HG03097 (cell line): ENCODE data around the gene DHCR7.
A peak's percentile ranks its signal among the peaks of the same experiment; 100 is the strongest.

Source experiments
- ATAC-seq: cut with Tn5 transposase; IDR thresholded peaks from one replicate; pipeline ENCODE4 v1.9.1; 2021; ENCODE audit not compliant: unreplicated experiment, low FRiP score

DHCR7 gene, protein sequence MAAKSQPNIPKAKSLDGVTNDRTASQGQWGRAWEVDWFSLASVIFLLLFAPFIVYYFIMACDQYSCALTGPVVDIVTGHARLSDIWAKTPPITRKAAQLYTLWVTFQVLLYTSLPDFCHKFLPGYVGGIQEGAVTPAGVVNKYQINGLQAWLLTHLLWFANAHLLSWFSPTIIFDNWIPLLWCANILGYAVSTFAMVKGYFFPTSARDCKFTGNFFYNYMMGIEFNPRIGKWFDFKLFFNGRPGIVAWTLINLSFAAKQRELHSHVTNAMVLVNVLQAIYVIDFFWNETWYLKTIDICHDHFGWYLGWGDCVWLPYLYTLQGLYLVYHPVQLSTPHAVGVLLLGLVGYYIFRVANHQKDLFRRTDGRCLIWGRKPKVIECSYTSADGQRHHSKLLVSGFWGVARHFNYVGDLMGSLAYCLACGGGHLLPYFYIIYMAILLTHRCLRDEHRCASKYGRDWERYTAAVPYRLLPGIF

DNA sequence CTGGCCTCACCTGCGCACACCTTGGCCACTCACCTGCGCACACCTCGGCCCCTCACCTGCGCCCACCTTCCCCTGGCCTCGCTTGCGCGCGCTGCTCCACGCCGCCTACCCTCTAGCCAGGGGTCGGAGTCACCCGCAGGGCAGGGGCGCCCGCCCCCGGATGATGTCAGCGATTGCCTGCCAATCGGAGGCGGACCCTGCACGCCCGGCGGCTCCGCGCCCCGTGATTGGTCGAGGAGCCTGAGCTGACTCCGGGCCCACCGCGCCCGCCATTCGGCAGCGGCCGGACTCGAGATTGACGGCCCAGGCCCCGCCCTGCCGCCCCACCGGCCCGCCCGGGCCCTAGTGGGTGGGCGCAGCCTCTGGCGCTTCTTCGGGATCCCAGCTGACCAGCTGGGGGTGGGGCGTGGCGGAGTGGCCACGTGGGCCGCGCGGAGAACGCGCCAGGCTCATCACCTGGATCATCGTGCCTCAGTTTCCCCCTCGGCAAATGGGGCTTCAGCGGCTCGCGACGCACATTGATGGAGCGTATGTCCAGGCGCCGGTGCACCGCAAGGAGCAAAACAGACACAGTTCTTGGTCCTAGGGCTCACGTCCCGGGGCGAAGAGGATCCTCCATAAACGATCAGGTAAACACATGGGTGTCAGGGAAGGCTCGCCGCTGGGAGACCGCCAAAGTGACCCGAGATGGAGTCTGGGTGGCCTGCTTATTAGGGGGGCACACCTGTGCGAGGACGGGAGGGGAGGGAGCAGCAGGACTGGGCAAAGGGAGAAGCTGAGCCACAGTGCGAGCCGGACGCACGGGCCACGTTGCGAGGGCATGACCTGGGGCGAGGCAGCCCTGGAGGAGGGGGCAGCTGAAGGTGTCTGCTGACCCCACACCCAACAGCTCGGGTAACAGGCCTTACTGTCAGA is at the start of gene DHCR7:
DHCR7 (minus strand) TSS at position 137 of the 915 bp plus-strand sequence. CDS start 3,441 bp downstream, outside the sequence.
- ATAC-seq: peak; percentile 76

DNA sequence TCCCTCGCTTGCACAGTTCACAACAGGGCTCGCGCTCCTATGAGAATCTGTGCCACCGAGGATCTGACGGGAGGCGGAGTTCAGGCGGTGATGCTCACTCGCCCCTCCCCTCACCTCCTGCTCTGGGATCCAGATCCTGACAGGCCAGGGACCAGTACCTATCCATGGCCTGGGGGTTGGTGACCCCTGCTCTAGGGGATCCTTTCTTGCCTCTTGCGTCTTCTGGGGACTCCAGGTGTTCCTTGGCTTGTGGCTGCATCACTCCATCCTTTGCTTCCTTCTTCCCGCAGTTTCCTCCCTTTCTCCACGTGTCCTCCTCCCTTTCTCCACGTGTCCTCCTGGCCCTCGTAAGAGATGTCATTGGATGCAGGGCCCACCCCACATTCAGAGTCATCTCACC is 48.2 kb upstream of the DHCR7 start:
- no peak for ATAC-seq

DNA sequence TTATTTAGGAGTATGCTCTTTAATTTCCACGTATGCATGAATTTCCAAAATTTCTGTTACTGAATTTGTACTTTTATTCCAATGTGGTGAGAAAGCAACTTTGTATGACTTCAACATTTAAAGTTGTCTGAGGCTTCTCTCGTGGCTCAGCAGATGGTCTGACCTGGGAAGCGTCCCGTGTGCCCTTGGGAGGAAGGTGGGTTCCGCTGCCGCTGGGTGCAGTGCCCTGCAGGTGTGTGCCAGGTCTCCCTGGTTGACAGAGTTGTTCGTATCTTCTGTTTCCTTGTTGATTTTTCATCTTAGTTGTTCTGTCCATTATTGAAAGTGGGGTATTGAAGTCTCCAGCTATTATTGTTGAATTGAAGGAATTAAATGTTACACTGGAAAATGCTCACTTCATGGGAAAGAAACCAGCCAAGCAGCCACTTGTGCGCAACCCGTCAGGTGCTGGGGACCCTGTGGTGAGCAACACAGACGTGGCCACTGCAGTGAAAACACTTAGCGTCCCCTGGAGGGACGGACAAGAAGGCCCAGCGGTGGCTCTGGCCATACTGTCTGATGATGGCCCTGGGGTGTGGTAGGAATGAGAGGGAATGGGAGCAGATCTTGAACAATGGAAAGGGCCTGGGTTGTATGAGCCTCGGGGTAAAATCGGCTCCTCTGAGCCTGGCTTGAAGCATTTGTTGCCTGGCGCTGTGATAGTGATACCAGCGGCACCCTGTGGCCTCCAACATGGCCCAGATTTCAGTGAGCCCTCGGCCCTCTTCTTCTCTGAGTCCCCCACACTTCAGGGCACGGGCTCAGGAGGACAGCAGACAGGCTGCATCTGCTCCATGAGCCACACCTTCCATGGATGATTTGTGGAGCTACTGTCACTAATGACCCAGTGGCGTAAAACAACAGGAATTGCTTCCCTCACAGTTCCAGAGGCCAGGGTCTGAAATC is 47.4 kb upstream of the DHCR7 start:
- ATAC-seq: no peak

GRCh38 chr11:71491940-71492339 is 43.7 kb upstream of the DHCR7 start:
- ATAC-seq: no peak

DNA sequence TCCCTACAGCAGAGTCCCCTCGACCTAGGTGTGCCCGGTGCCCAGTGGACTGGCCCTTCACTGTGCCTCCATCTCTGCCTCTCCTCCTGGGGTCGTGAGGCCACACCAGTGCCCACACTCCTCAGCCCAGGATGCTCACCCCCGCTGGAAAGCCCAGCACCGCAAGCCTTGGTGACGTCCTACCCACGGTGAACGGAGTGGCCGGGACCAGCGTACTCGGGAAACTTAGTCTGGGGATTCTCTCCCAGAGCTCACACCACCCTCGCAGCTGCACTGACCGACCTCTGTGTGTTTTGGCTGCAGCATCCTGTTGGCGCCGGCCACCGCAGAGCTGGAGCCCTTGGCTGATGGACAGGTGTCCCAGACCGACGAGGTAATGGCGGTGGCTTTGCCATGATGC is 43.3 kb upstream of the DHCR7 start:
- ATAC-seq: no peak

GRCh38 chr11:71490731-71491390 is 42.7 kb upstream of the DHCR7 start:
- ATAC-seq: no peak

DNA sequence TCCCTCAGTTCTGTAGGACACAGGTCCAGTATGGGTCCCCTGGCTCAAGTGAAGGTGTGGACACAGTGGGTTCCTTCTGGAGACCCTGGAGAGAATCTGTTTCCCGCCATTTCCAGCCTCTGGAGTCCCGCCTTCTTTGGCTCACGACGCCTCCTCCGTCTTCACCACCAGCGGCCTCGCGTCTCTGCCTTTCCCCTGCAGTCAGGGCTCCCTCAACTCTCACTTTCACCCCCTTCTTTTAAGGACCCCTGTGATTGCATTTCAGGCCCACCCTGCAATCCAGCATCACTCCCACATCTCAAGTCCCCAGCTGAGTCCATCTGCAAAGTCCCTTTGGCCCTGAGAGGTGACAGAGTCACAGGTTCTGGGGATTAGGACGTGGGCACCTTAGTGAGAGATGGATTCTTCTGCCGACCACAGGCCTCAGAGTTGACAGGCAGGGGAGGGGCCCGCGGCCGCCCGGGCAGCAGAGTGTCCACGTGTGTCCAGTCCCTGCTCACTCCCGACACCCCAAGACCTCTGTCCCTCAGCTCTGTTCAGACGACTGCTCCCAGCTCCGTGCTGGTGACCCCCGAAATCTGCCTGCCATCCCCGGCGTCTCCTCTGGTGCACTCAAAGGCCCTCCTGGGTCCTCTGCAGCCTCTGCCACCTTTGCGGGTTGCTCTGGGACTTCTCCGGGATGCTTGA is 42.0 kb upstream of the DHCR7 start:
- no peak for ATAC-seq

DNA sequence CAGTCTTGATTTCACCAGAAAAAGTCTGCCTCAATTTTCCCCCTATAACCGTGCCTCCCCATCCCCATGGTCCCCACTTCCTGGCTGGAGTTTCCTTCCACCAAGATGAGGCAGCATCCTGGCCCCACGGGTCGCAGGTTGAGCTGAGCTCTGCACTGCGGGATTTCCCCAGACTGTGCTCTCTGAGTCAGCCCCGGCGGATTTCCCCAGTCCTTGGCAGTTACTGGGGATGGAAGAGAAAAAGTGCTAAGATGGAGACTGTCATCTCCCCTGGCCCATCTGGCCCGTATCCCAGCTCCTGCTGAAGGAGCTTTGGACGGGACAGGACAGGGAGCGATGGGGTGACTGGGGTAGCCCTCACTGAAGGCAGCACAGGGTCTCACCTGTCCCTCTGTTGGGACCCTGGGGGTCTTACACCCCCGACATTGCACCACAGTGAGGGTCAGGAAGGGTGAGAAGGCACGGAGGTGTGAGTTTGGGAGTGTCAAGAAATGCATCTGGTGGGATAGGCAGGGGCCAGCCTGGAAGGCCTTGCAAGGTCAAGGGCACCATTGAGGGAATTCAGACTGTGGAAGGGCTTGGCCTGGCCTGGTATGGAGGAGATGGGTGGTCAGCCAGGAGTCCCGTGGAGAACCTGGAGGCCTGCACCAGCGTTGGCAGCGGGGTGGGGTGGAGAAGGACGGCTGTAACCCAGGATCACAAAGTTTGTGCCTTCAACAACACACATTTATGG is 41.3 kb upstream of the DHCR7 start:
- ATAC-seq: no peak

DNA sequence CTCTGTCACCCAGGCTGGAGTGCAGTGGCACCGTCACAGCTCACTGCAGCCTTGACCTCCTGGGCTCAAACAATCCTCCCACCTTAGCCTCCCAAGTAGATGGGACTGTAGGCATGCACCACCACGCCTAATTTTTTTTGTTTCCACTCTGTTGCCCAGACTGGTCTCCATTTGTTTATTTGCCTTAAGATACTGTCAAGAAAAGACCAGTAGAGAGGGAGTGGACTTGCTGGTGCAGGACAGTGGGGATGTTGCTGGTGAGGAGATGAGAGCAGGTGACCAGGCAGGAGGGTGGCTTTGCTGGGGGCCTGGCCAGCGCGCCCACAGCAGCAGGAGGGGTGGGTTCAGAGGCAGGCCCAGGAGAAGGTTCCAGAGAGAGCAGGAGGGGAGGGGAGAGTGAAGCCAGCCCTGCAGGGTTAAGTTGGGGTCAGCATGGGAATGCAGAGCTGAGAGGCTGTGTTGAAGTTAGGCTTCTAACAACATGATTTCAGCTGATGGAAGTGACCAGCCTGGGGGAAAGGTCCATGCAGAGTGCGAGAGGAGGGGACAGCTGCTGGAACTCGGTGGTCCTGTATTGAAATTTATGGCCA is 40.6 kb upstream of the DHCR7 start:
- ATAC-seq: no peak

DNA sequence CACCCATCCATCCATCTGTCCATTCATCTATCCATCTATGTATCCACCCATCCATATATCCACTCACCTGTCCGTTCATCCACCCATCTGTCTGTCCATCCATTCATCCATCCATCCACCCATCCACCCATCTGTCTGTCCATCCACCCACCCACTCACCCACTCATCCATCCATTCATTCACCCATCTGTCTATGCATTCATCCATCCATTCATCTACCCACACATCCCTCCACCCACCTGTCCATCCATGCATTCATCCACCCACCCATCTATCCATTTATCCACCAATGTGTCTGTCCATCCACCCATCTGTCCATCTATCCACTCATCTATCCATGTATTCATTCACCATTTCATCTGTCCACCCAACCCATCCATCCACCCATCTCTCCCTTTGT is 38.1 kb upstream of the DHCR7 start:
- no peak for ATAC-seq

DNA sequence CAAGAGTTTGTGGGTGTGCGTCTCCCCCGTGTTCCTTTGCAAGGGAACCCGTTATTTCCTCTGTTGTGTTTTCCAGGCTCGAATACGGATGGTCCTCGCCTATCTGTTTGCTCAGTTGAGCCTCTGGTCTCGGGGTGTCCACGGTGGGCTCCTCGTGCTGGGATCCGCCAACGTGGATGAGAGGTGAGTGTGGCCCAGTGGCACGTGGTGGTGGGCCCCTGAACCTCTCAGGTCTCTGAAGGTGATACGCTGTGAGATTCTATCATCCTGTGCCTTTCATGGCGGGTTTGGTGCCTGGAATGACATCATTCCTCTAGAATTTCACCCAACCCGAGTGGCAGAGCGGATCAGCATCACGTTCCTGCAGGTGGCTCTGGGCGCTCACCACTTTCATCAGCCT is 37.3 kb upstream of the DHCR7 start:
- no peak for ATAC-seq

GRCh38 chr11:71485063-71485399 is 36.8 kb upstream of the DHCR7 start:
- no peak for ATAC-seq

DNA sequence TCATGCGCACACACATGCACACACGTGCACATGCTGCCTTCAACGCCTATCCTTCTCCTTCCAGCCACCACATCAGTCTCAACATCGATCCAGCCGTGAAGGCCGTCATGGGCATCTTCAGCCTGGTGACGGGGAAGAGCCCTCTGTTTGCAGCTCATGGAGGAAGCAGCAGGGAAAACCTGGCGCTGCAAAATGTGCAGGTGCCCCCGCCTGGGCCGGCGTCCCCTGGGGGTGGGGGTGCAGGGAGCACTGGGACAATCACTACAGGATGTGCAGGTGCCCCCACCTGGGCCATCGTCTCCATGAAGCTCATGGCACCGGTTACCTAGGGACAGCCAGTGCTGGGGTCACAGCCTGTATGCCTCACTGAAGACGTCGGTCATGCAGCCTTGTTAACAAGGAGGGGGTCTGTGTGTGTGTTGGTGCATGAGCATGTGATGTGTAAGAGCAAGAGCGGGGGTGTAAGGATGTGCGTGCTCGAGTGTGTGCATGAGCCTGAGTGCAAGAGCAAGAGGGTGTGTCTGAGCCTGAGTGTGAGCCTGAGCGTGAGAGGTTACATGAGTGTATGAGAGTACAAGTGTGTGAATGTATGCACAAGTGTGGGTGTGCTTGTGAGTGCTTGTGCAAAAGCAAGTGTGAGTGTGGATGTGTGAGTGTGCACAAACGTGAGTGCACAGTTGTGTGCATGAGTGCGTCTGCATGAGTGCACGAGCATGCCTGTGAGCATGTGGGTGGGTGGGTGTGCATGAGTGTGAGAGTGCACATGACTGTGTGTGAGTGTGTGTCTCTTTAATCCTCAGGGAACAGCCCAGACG is 36.3 kb upstream of the DHCR7 start:
- ATAC-seq: no peak

DNA sequence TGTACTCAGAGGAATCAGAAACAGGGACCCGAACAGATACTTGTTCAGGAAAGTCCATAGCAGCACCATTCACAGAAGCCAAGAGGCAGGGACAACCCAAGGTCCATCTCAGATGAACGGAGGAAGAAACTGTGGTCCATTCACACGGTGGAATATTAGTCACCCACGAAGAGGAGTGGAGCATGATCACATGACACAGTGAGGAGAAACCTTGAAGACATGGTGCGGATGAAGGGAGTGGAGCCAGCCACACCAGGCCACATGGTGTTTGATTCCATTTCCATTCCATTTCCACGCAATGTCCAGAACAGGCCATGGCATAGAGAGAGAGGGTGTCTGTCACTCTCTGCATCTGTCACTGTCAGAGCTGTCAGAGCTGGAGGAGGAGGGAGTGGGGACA is 35.5 kb upstream of the DHCR7 start:
- no peak for ATAC-seq

DNA sequence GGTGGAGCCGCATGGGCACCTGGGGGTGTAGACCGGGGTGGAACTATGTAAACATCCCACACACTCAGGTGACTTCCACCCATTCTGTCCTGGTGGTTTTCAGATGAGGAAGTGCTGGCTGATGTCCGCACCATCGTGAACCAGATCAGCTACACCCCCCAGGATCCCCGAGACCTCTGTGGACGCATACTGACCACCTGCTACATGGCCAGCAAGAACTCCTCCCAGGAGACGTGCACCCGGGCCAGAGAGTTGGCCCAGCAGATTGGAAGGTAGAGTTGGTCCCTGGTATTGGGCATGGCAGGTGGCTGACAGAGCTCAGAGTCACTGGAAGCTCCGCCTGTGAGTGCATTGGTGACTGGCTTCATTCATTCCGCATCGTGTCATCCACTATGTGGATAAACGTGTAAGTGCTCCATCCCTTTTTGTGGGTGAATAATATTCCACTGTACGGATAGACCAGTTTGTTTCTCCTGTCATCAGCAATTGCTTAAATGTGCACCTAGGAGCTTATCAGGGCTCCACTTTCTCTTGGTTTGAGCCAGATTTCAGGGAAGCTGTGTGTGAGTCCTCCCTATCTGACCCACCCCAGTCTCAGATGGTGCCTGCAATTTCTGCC is 34.7 kb upstream of the DHCR7 start:
- ATAC-seq: no peak

DNA sequence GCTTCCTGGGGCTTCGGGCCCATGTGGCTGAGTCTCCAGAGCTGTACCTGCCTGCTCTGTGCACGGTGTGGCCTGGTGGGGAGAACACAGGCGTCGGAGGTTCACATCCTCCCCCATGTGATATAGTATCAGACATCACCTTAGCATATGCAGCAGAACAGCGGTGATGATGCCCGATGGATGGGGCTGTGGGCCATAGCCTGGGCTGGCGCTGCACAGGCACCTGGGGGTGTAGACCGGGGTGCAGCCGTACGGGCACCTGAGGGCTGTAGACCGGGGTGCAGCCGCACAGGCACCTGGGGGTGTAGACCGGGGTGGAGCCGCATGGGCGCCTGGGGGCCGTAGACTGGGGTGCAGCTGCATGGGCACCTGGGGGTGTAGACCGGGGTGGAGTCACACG is 34.0 kb upstream of the DHCR7 start:
- no peak for ATAC-seq
